Panc1 (cell line): Measurements from ENCODE around the gene PET100.

ENCODE experiments used
- CTCF ChIP-seq: fragments of 450-650 bp; IDR thresholded peaks from 2 replicates; pipeline ENCODE4 v1.5.1; 2017; ENCODE audit warnings: mild to moderate bottlenecking
- POLR2AphosphoS5 ChIP-seq: IDR thresholded peaks from 2 replicates; pipeline ENCODE4 v1.6.1; 2012; ENCODE audit warnings: mild to moderate bottlenecking, low read depth, low read length, moderate library complexity
- REST ChIP-seq, 2 experiments: IDR thresholded peaks; 2 replicates each; pipeline ENCODE4 v1.6.1; 2011 to 2012; ENCODE audit warnings: low read depth in 2 of 2, control low read depth in 1 of 2, low read length in 1 of 2, mild to moderate bottlenecking in 1 of 2, moderate library complexity in 1 of 2; ENCODE audit not compliant: insufficient read depth in 1 of 2
- TCF7L2 ChIP-seq: IDR thresholded peaks from 2 replicates; pipeline ENCODE4 v1.6.1; 2011; ENCODE audit warnings: mild to moderate bottlenecking, low read depth, low read length, inconsistent platforms

GRCh38 chr19:7625763-7626372 is 3.7 kb upstream of the PET100 start:
- TF ChIP-seq CTCF, result no peak
- TF ChIP-seq POLR2AphosphoS5, result no peak
- no peak for TF ChIP-seq REST (IDR thresholded peaks at IDR 0.05; ENCODE audit: insufficient read depth in 1 of 2, low read depth in 2 of 2, low read length in 1 of 2)
- no peak for TF ChIP-seq TCF7L2
